ENCODE data around the gene NOL6. TPM values are rescaled to one million over a fixed set of nuclear protein-coding genes. Genes with fewer than 3 reads are reported as not detected.

Gene NOL6
- total RNA-seq, 1 experiment from 2014 or later = 75.1 TPM

Small RNAs within 50 kb of the gene (microRNA-seq; reads per million reads assigned to microRNA genes)
- gene MIR6851 (ENCODE audit: unreplicated experiment) = 1.9 reads per million

Other genes starting within 250 kb of the NOL6 start
- not detected for gene SPINK4, start 233.8 kb downstream of the NOL6 start, total RNA-seq (2021; ENCODE audit: unreplicated experiment)
- gene BAG1, start 209.2 kb downstream of the NOL6 start, total RNA-seq (2021; ENCODE audit: unreplicated experiment) = 95.8 TPM
- 74.5 TPM for gene CHMP5, start 208.9 kb downstream of the NOL6 start, total RNA-seq (2021; ENCODE audit: unreplicated experiment)
- 38.1 TPM for gene NFX1, start 183.4 kb downstream of the NOL6 start, total RNA-seq (2021; ENCODE audit: unreplicated experiment)
- gene AQP7, start 71.4 kb downstream of the NOL6 start, total RNA-seq (2021; ENCODE audit: unreplicated experiment) = 0.26 TPM
- 1.0 TPM for gene AQP3, start 26.3 kb downstream of the NOL6 start, total RNA-seq (2021; ENCODE audit: unreplicated experiment)
- gene ANKRD18B, start 50.3 kb upstream of the NOL6 start, total RNA-seq (2021; ENCODE audit: unreplicated experiment) = 7.3 TPM

Data from Panc1 (cell line).